Ovary (tissue), 9 donors: ENCODE measurements around the gene MAST4. TPM values are rescaled to one million over a fixed set of nuclear protein-coding genes. Genes with fewer than 3 reads are reported as not detected.

Source experiments
- DNase-seq, 5 donors: peaks; one replicate each; pipeline ENCODE4 v3.0.0-alpha.2; 2019 to 2020
- H3K27ac ChIP-seq, 2 donors: fragments of 200-600 bp; one replicate each; pipeline versions ENCODE4 v1.5.1 to v1.8.0; 2019 to 2022
- H3K27me3 ChIP-seq: fragments of 200-600 bp; one replicate; pipeline ENCODE4 v1.8.0; 2022
- H3K36me3 ChIP-seq: fragments of 200-600 bp; sonication (generic); one replicate; pipeline ENCODE4 v1.5.1; 2019
- H3K4me1 ChIP-seq: one replicate; pipeline ENCODE4 v1.8.1; 2013; ENCODE audit warnings: mild to moderate bottlenecking, moderate library complexity; ENCODE audit not compliant: insufficient read depth
- H3K4me3 ChIP-seq: fragments of 200-600 bp; sonication (generic); one replicate; pipeline ENCODE4 v1.5.1; 2017
- H3K9me3 ChIP-seq, 2 donors: fragments of 200-600 bp in 1 of 2; sonication (generic) in 1 of 2; one replicate each; pipeline versions ENCODE4 v1.5.1 to v1.8.1; 2013 to 2019; ENCODE audit warnings: mild to moderate bottlenecking in 1 of 2, moderate library complexity in 1 of 2
- CTCF ChIP-seq, 3 donors: fragments of 450-650 bp in 2 of 3; fragments of 200-600 bp in 1 of 3; IDR thresholded peaks; one replicate each; pipeline versions ENCODE4 v1.5.1 to v1.8.0; 2016 to 2022; ENCODE audit warnings: antibody characterized with exemption in 3 of 3, mild to moderate bottlenecking in 1 of 3
- EP300 ChIP-seq: sonication (generic); formaldehyde crosslinking; IDR thresholded peaks from one replicate; pipeline ENCODE4 v1.6.1; 2017; ENCODE audit warnings: antibody characterized with exemption
- POLR2A ChIP-seq: fragments of 450-650 bp; IDR thresholded peaks from one replicate; pipeline ENCODE4 v1.6.1; 2017; ENCODE audit warnings: antibody characterized with exemption, mild to moderate bottlenecking, moderate library complexity
- WGBS, 3 donors: extraction: QIAGEN DNeasy Blood & Tissue Kit in 1 of 3; methylation state at CpG; one replicate each; pipeline versions ENCODE4 v1.1.5 to v1.1.7; 2013 to 2017; 5-methylcytosine and 5-hydroxymethylcytosine counted together
- intact Hi-C, 4 donors: fragments of 100-400 bp; cut with DNase I; formaldehyde crosslinking; loops; one replicate each; pipeline versions ENCODE4 v1.11.0 to v1.15.1; 2022 to 2023
- polyA plus RNA-seq, 2 donors: library from polyadenylated mRNA; stranded (reverse); fragments of 200-250 nt in 1 of 2; fragments of 350-450 nt in 1 of 2; fragmentation: Illumina TruSeq in 1 of 2; extraction: RNeasy Lipid Tissue Mini Kit (QIAGEN cat#74804) in 1 of 2; gene quantifications; one replicate each; pipeline ENCODE4 v1.2.3, GENCODE V29; 2013 to 2014
- total RNA-seq, 7 donors: library from RNA; depleted of rRNA in 2 of 7; stranded (reverse); fragments of >200 nt in 2 of 7; fragmentation: NEBNext Ultra II Directional in 3 of 7; extraction: Animal tissue kit (Norgen Biotek cat#: 25700) in 3 of 7; gene quantifications; one replicate each; pipeline versions ENCODE4 v1.1.0 to v1.2.4, GENCODE V29; 2016 to 2023
- donor health status: DM: no; HTN: no; CAD: no; lungs with moderate emphysema.
- donor health status: DM: no; HTN: no; CAD: no.
- donor health status: Bipolar disorder and iron deficiency.
- donor health status: DM: yes; HTN: yes; CAD: no.
- donor health status: DM: no; HTN: no; CAD: no.
- donor health status: DM: yes; HTN: yes; CAD: no.

Gene MAST4
- total and polyA plus RNA-seq, 9 donors, result 11.6 to 86.3 (median 57.6) TPM

GRCh38 chr5:67173959-67174358 is 577.8 kb downstream of the MAST4 start:
- DNase-seq, result no peak
- Histone ChIP-seq H3K4me3 (no peak overlapping the region), H3K36me3 (no peaks in the 10 kb centered on the region)

GRCh38 chr5:67176936-67177335 is 580.7 kb downstream of the MAST4 start:
- DNase-seq, result no peak
- H3K9me3 ChIP-seq, result no peaks in the 10 kb centered on the region
- H3K4me3 ChIP-seq, result no peak overlapping the region
- intact Hi-C loops, result no loop called here
- no peak overlapping the region for H3K27ac ChIP-seq
- H3K4me1 ChIP-seq, result no peaks in the 10 kb centered on the region
- H3K27me3 ChIP-seq, result no peaks in the 10 kb centered on the region
- TF ChIP-seq CTCF (IDR thresholded peaks at IDR 0.05) (no peak), EP300 (no peak), POLR2A (no peak)
- no peaks in the 10 kb centered on the region for H3K36me3 ChIP-seq

More at GRCh38 chr5:67173959-67174358, 577.8 kb downstream of the MAST4 start:
- Histone ChIP-seq H3K9me3 (no peaks in the 10 kb centered on the region), H3K27ac (no peak overlapping the region), H3K4me1 (no peaks in the 10 kb centered on the region), H3K27me3 (no peaks in the 10 kb centered on the region)
- TF ChIP-seq EP300 (no peak), CTCF (IDR thresholded peaks at IDR 0.05) (no peak), POLR2A (no peak)
- WGBS, 3 donors, result 97 to 100% (median 98%) methylated on average over 1 of the region's 1 CpG
- intact Hi-C loops, result no loop called here

GRCh38 chr5:67178085-67178484 is 581.9 kb downstream of the MAST4 start:
- Histone ChIP-seq H3K27me3 (no peaks in the 10 kb centered on the region), H3K27ac (no peak overlapping the region), H3K4me3 (no peak overlapping the region), H3K4me1 (no peaks in the 10 kb centered on the region), H3K36me3 (no peaks in the 10 kb centered on the region), H3K9me3 (no peaks in the 10 kb centered on the region)
- no peak for DNase-seq
- TF ChIP-seq EP300 (no peak), POLR2A (no peak), CTCF (IDR thresholded peaks at IDR 0.05) (no peak)
- WGBS, 3 donors, result 73 to 80% (median 76%) methylated on average over 1 of the region's 1 CpG
- intact Hi-C loops, result no loop called here

GRCh38 chr5:67178966-67179365 is 582.8 kb downstream of the MAST4 start:
- no peaks in the 10 kb centered on the region for H3K4me1 ChIP-seq
- H3K36me3 ChIP-seq, result no peaks in the 10 kb centered on the region
- no peak overlapping the region for H3K4me3 ChIP-seq
- no peak for TF ChIP-seq POLR2A
- WGBS, 3 donors, result 92 to 94% (median 94%) methylated on average over 7 of the region's 7 CpGs
- no peak for DNase-seq
- intact Hi-C loops, result no loop called here
- H3K27ac ChIP-seq, result no peak overlapping the region
- no peaks in the 10 kb centered on the region for H3K27me3 ChIP-seq
- no peaks in the 10 kb centered on the region for H3K9me3 ChIP-seq

GRCh38 chr5:67179697-67180361 is 583.6 kb downstream of the MAST4 start:
- WGBS, 3 donors, result 87 to 91% (median 90%) methylated on average over 5 of the region's 5 CpGs

More at GRCh38 chr5:67179697-67180361, 583.6 kb downstream of the MAST4 start:
- no peaks in the 10 kb centered on the region for H3K27me3 ChIP-seq
- H3K4me3 ChIP-seq, result no peak overlapping the region
- TF ChIP-seq CTCF (IDR thresholded peaks at IDR 0.05) (no peak), EP300 (no peak), POLR2A (no peak)
- H3K27ac ChIP-seq, result no peak overlapping the region
- DNase-seq, result no peak
- intact Hi-C loops, result loop anchor here in 1 of 4 donors (5.0 kb wide), 1 partner anchor 1482 kb away; no protein-coding TSS in a partner anchor
- no peaks in the 10 kb centered on the region for H3K9me3 ChIP-seq
- no peaks in the 10 kb centered on the region for H3K36me3 ChIP-seq
- no peaks in the 10 kb centered on the region for H3K4me1 ChIP-seq
